Transverse colon (tissue), 4 donors: Measurements from ENCODE around the gene MYDGF. TPM values are rescaled to one million over a fixed set of nuclear protein-coding genes. Genes with fewer than 3 reads are reported as not detected.

Experiments
- DNase-seq: peaks from one replicate; pipeline ENCODE4 v3.0.0-alpha.2; 2019
- H3K27ac ChIP-seq, 4 donors: fragments of 200-600 bp; sonication (generic); 2 replicates each; pipeline ENCODE4 v1.5.1; 2016 to 2018; ENCODE audit warnings: inconsistent platforms in 4 of 4
- H3K27me3 ChIP-seq: fragments of 200-600 bp; sonication (generic); 2 replicates; pipeline ENCODE4 v1.5.1; 2017; ENCODE audit warnings: inconsistent platforms
- H3K36me3 ChIP-seq, 4 donors: fragments of 200-600 bp; sonication (generic); 2 replicates each; pipeline ENCODE4 v1.5.1; 2017 to 2019; ENCODE audit warnings: inconsistent platforms in 4 of 4
- H3K4me1 ChIP-seq, 4 donors: fragments of 200-600 bp; sonication (generic); 2 replicates each; pipeline ENCODE4 v1.5.1; 2017 to 2020; ENCODE audit warnings: inconsistent platforms in 4 of 4
- H3K4me3 ChIP-seq, 4 donors: fragments of 200-600 bp; sonication (generic); 1 replicate in 1 of 4; 2 replicates in 3 of 4; pipeline versions ENCODE4 v1.5.1 to v1.6.1; 2017 to 2019; ENCODE audit warnings: inconsistent platforms in 4 of 4
- H3K9me3 ChIP-seq, 2 donors: fragments of 200-600 bp; sonication (generic); 2 replicates each; pipeline ENCODE4 v1.5.1; 2017 to 2019; ENCODE audit warnings: inconsistent platforms in 2 of 2
- CTCF ChIP-seq, 5 experiments: fragments of 200-600 bp in 3 of 5; fragments of 450-650 bp in 2 of 5; sonication (generic) in 3 of 5; IDR thresholded peaks; 1 replicate in 2 of 5; 2 replicates in 3 of 5; pipeline ENCODE4 v1.5.1; 2016 to 2017; ENCODE audit warnings: antibody characterized with exemption in 5 of 5, inconsistent platforms in 3 of 5, mild to moderate bottlenecking in 2 of 5, moderate library complexity in 1 of 5
- EP300 ChIP-seq: sonication (generic); formaldehyde crosslinking; IDR thresholded peaks from one replicate; pipeline ENCODE4 v1.6.1; 2017; ENCODE audit warnings: antibody characterized with exemption, low read depth
- POLR2A ChIP-seq: fragments of 450-650 bp; IDR thresholded peaks from one replicate; pipeline ENCODE4 v1.6.1; 2016; ENCODE audit warnings: antibody characterized with exemption, mild to moderate bottlenecking, moderate library complexity
- POLR2AphosphoS5 ChIP-seq, 3 donors: sonication (generic); formaldehyde crosslinking; IDR thresholded peaks; one replicate each; pipeline ENCODE4 v1.6.1; 2016; ENCODE audit warnings: antibody characterized with exemption in 3 of 3
- WGBS, 2 donors: methylation state at CpG; one replicate each; pipeline ENCODE4 v1.1.5; 2018; ENCODE audit warnings: low coverage in 1 of 2; 5-methylcytosine and 5-hydroxymethylcytosine counted together
- in situ Hi-C, 4 donors: fragments of 200-750 bp; cut with MboI; loops; one replicate each; pipeline versions ENCODE4 v1.15.0 to v1.15.1; 2017; ENCODE audit warnings: low sequenced_read_pairs in 3 of 4, low pct_ligation_motif_present in 1 of 4, low pct_unique_long_range_greater_than_20kb in 1 of 4
- intact Hi-C: fragments of 100-400 bp; cut with DNase I; formaldehyde crosslinking; loops from one replicate; pipeline ENCODE4 v1.15.1; 2023; ENCODE audit warnings: low total_unique reads
- total RNA-seq, 4 donors: library from RNA; depleted of rRNA; stranded (reverse); fragments of >200 nt; gene quantifications; one replicate each; pipeline ENCODE4 v1.1.0, GENCODE V29; 2016

The MYDGF gene
- total RNA-seq, 4 donors from 2014 or later, result 3.6 to 44.5 (median 22.0) TPM

- Histone ChIP-seq H3K27me3 (no peaks in the 10 kb centered on the region), H3K4me1 (no peaks in the 10 kb centered on the region), H3K4me3 (no peak overlapping the region), H3K36me3 (peaks cover 0 to 63% (median 17%) of the 10 kb centered on the region in 4 donors), H3K27ac (no peak overlapping the region), H3K9me3 (no peaks in the 10 kb centered on the region)
- WGBS, 2 donors, result 94% methylated on average over 19 of the region's 19 CpGs; no CpG with 5 or more reads in 1 of the 2 donors
- DNase-seq, result no peak
- TF ChIP-seq POLR2AphosphoS5 (IDR thresholded peaks at IDR 0.05) (no peak), CTCF (IDR thresholded peaks at IDR 0.05) (no peak), EP300 (no peak), POLR2A (no peak)
- in situ Hi-C loops (no loop called here), intact Hi-C loops (no loop called here)
Measured at GRCh38 chr19:4689403-4689802, 19.3 kb upstream of the MYDGF start.

- H3K4me3 ChIP-seq, result no peak overlapping the region
- in situ Hi-C loops (no loop called here), intact Hi-C loops (no loop called here)
- TF ChIP-seq EP300 (no peak), POLR2AphosphoS5 (IDR thresholded peaks at IDR 0.05) (no peak), POLR2A (no peak), CTCF (IDR thresholded peaks at IDR 0.05) (no peak)
- no peak for DNase-seq
- 91% methylated on average over 26 of the region's 26 CpGs; no CpG with 5 or more reads in 1 of the 2 donors for WGBS, 2 donors
- H3K36me3 ChIP-seq, result peaks cover 0 to 55% (median 15%) of the 10 kb centered on the region in 4 donors
- no peaks in the 10 kb centered on the region for H3K4me1 ChIP-seq
- no peak overlapping the region for H3K27ac ChIP-seq
- no peaks in the 10 kb centered on the region for H3K9me3 ChIP-seq
- H3K27me3 ChIP-seq, result no peaks in the 10 kb centered on the region
Measured at GRCh38 chr19:4688587-4688986, 18.4 kb upstream of the MYDGF start.

GRCh38 chr19:4687396-4687795 is 17.3 kb upstream of the MYDGF start:
- Histone ChIP-seq H3K4me1 (no peaks in the 10 kb centered on the region), H3K27me3 (no peaks in the 10 kb centered on the region), H3K36me3 (peaks cover 0 to 43% (median 14%) of the 10 kb centered on the region in 4 donors), H3K27ac (no peak overlapping the region), H3K9me3 (no peaks in the 10 kb centered on the region), H3K4me3 (no peak overlapping the region)
- TF ChIP-seq POLR2A (no peak), EP300 (no peak), CTCF (IDR thresholded peaks at IDR 0.05) (no peak), POLR2AphosphoS5 (IDR thresholded peaks at IDR 0.05) (no peak)
- WGBS, 2 donors, result 95% methylated on average over 11 of the region's 11 CpGs; no CpG with 5 or more reads in 1 of the 2 donors
- in situ Hi-C loops, result no loop called here
- no peak for DNase-seq
- intact Hi-C loops, result no loop called here

- 94 to 98% methylated on average over 7 to 10 of the region's 10 CpGs for WGBS, 2 donors
- H3K4me3 ChIP-seq, result no peak overlapping the region
- H3K27ac ChIP-seq, result no peak overlapping the region
- intact Hi-C loops (no loop called here), in situ Hi-C loops (no loop called here)
- DNase-seq, result no peak
- no peaks in the 10 kb centered on the region for H3K27me3 ChIP-seq
- no peaks in the 10 kb centered on the region for H3K9me3 ChIP-seq
- no peaks in the 10 kb centered on the region for H3K4me1 ChIP-seq
- TF ChIP-seq POLR2AphosphoS5 (IDR thresholded peaks at IDR 0.05), result no peak
- TF ChIP-seq CTCF (IDR thresholded peaks at IDR 0.05), result no peak
- TF ChIP-seq POLR2A, result no peak
- TF ChIP-seq EP300, result no peak
- peaks cover 0 to 42% (median 16%) of the 10 kb centered on the region in 4 donors for H3K36me3 ChIP-seq
Measured at GRCh38 chr19:4686700-4687099, 16.6 kb upstream of the MYDGF start.
